Esophagus squamous epithelium (tissue), 5 donors: ENCODE results near the gene ITGB2. TPM values are rescaled to one million over a fixed set of nuclear protein-coding genes. Genes with fewer than 3 reads are reported as not detected.

Experiments
- DNase-seq: peaks from one replicate; lab custom pipeline; 2025; lab: John Stamatoyannopoulos, UW
- H3K27ac ChIP-seq, 4 donors: fragments of 200-600 bp; sonication (generic); one replicate each; pipeline ENCODE4 v1.5.1; 2016 to 2019; ENCODE audit warnings: mild to moderate bottlenecking in 1 of 4
- H3K27me3 ChIP-seq, 4 donors: fragments of 200-600 bp; sonication (generic); 1 replicate in 3 of 4; 2 replicates in 1 of 4; pipeline versions ENCODE4 v1.5.1 to v1.6.0; 2017 to 2021; ENCODE audit warnings: antibody characterized with exemption in 1 of 4
- H3K36me3 ChIP-seq, 3 donors: fragments of 200-600 bp; sonication (generic); one replicate each; pipeline ENCODE4 v1.5.1; 2016 to 2019
- H3K4me1 ChIP-seq, 3 donors: fragments of 200-600 bp; sonication (generic); one replicate each; pipeline ENCODE4 v1.5.1; 2017 to 2019
- H3K4me3 ChIP-seq, 4 donors: fragments of 200-600 bp; sonication (generic); 1 replicate in 3 of 4; 2 replicates in 1 of 4; pipeline ENCODE4 v1.5.1; 2016 to 2019; ENCODE audit warnings: mild to moderate bottlenecking in 2 of 4, moderate library complexity in 1 of 4
- H3K9me3 ChIP-seq, 3 donors: fragments of 200-600 bp; sonication (generic); one replicate each; pipeline ENCODE4 v1.5.1; 2016 to 2019
- POLR2A ChIP-seq, 4 donors: fragments of 450-650 bp; IDR thresholded peaks; one replicate each; pipeline ENCODE4 v1.6.1; 2017; ENCODE audit warnings: antibody characterized with exemption in 4 of 4, mild to moderate bottlenecking in 4 of 4, moderate library complexity in 3 of 4
- WGBS, 2 donors: methylation state at CpG; one replicate each; pipeline ENCODE4 v1.1.5; 2018; 5-methylcytosine and 5-hydroxymethylcytosine counted together
- intact Hi-C: fragments of 100-400 bp; cut with DNase I; formaldehyde crosslinking; loops from one replicate; pipeline ENCODE4 v1.15.0; 2022
- total RNA-seq, 4 donors: library from RNA; depleted of rRNA; stranded (reverse); fragments of >200 nt; gene quantifications; one replicate each; pipeline ENCODE4 v1.1.0, GENCODE V29; 2016
- TF ChIP-seq, protein P1 (sequence below), 6 experiments: fragments of 450-650 bp in 4 of 6; fragments of 200-600 bp in 2 of 6; sonication (generic) in 2 of 6; IDR thresholded peaks; one replicate each; pipeline ENCODE4 v1.5.1; 2016 to 2019; ENCODE audit warnings: antibody characterized with exemption in 6 of 6, mild to moderate bottlenecking in 4 of 6, moderate library complexity in 4 of 6
- donor health status: DM: yes; HTN: yes; CAD: no.

ITGB2 gene
- total RNA-seq, 4 donors from 2014 or later = 6.6 to 47.1 (median 18.5) TPM

DNA sequence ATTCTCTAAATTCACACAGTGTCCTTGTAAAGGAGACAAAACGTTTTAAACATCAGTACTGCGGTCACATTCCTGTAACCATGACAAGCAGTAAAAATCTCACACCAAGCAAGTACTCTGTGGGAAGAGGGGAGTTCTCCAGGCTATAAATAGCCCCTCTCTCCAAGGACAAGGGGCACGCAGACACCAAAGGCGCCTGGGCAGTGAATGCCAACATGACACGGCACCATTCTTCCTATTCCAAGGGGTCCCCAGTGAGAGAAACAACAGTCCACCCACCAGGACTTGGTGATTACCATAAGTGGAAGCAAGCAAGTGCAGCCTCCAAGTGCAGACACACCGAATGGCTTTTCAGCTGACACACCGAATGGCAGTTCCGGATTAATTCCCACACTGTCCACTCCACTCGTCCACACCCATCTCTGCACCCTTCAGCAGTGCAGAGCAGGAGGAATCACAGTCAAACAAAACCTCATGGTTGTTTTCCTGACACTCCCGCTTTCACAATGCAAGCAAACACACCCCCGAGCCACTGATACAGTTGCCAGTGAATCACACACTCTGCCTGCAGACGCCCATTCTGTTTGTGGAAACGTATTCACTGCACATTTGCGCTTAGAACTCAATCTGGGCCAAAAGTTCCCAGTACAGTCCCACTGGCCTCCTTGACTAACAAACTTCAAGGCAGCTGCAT lies 49.0 kb downstream of the ITGB2 start:
- Histone ChIP-seq H3K27me3 (no peaks in the 10 kb centered on the region), H3K36me3 (peaks cover 0 to 2% (median 0%) of the 10 kb centered on the region in 3 donors), H3K4me1 (peaks cover 32 to 92% (median 51%) of the 10 kb centered on the region in 3 donors), H3K27ac (peak overlapping the region; percentile 95 to 97 (median 96)), H3K9me3 (no peaks in the 10 kb centered on the region), H3K4me3 (peak overlapping the region; percentile 87 to 96 (median 92))
- DNase-seq = no peak
- intact Hi-C loops = loop anchor here (5.0 kb wide), 1 partner anchor 69 kb away; the partner anchor contains the start of gene UBE2G2
- WGBS, 2 donors = 12 to 23% methylated on average over 12 to 13 of the region's 14 CpGs
- no peak for TF ChIP-seq POLR2A (IDR thresholded peaks at IDR 0.05)
- TF ChIP-seq, protein P1, sequence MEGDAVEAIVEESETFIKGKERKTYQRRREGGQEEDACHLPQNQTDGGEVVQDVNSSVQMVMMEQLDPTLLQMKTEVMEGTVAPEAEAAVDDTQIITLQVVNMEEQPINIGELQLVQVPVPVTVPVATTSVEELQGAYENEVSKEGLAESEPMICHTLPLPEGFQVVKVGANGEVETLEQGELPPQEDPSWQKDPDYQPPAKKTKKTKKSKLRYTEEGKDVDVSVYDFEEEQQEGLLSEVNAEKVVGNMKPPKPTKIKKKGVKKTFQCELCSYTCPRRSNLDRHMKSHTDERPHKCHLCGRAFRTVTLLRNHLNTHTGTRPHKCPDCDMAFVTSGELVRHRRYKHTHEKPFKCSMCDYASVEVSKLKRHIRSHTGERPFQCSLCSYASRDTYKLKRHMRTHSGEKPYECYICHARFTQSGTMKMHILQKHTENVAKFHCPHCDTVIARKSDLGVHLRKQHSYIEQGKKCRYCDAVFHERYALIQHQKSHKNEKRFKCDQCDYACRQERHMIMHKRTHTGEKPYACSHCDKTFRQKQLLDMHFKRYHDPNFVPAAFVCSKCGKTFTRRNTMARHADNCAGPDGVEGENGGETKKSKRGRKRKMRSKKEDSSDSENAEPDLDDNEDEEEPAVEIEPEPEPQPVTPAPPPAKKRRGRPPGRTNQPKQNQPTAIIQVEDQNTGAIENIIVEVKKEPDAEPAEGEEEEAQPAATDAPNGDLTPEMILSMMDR (IDR thresholded peaks at IDR 0.05) = no peak

DNA sequence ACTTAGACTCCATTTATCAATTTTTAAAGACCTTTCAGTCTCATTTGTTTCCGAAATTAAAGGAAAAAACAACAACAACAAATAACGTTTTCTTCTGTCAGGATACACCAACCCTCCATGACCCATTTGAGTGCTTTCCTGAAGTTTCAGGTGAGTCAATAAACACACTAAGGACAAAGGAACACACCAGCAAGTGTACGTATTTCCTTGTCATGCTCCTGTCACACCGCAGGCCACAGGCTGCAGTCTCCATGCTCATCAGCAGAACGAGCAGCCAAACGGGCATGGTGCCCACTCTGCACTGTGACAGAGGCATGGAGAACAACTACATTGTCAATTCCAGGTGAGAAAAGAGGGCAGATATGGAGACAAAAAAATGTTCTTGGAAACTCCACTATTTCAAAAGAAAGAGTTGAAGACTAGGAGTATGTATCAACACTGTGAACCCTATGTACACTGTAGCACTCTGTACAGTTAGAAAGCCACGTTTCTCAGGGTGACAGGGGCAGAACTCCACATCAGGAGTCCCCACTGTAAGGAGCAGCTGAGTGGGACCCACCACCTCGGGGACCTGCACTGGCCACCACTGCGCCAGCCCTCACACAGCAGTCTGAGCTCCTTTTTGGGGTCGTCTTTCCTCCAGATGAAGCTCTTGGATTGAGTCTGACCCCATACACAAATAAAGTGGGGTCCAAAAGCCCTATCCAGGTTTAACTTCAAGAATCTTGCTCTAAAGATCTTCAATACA lies 49.8 kb downstream of the ITGB2 start:
- intact Hi-C loops = loop anchor here (5.0 kb wide), 1 partner anchor 69 kb away; the partner anchor contains the start of gene UBE2G2

DNA sequence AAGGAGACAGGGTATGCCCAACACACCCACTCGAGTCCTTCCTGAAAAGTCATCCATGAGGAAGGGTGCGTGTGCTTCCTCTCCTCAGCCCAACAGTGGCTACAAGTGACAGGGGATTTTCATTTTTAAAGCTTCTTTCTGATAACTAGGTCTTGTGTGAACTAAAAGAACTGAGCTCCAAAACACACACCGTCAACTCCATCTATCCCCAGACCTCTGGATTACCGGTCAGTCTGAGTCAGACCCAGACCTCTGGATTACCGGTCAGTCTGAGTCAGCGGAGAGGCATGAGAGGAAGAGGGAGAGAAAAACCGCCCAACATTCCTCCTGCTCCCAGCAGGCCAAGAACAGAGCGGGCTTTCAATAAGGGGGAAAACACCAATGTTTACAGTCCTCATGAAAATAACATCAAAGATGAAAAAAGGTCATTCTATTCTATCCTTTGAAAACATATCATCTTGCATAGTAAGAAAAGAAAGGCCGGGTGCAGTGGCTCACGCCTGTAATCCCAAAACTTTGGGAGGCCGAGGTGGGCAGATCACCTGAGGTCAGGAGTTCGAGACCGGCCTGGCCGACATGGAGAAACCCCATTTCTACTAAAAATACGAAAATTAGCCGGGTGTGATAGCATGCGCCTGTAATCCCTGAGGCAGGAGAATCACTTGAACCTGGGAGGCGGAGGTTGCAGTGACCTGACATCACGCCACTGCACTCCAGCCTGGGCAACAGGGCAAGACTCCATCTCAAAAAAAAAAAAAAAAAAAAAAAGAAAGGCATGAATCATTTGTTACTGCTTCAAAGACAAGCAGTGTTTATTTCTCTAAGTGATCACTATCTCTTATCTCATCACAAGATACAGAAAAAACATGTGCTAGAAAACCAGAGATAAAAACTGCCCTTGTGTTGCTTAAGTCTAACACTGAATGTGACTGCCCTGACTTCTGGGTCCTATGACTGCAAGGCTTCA lies 50.6 kb downstream of the ITGB2 start:
- no peak for TF ChIP-seq POLR2A (IDR thresholded peaks at IDR 0.05)
- TF ChIP-seq, protein P1 (IDR thresholded peaks at IDR 0.05) = no peak
- Histone ChIP-seq H3K27me3 (no peaks in the 10 kb centered on the region), H3K27ac (peak overlapping the region; percentile 95 to 97 (median 96)), H3K4me3 (peak overlapping the region in 1 of 4 donors; percentile 96), H3K9me3 (no peaks in the 10 kb centered on the region), H3K36me3 (peaks cover under 1 to 12% (median 4%) of the 10 kb centered on the region in 3 donors), H3K4me1 (peaks cover 29 to 91% (median 48%) of the 10 kb centered on the region in 3 donors)
- WGBS, 2 donors = 65 to 78% methylated on average over 18 to 19 of the region's 19 CpGs
- intact Hi-C loops = loop anchor here (5.0 kb wide), 1 partner anchor 68 kb away; the partner anchor contains the start of gene UBE2G2
- DNase-seq = no peak

More for the DNA sequence above, 49.8 kb downstream of the ITGB2 start:
- H3K4me3 ChIP-seq = peak overlapping the region in 2 of 4 donors; percentile 88 to 96
- peaks cover 32 to 92% (median 54%) of the 10 kb centered on the region in 3 donors for H3K4me1 ChIP-seq
- no peaks in the 10 kb centered on the region for H3K27me3 ChIP-seq
- H3K36me3 ChIP-seq = peaks cover 0 to 4% (median 0%) of the 10 kb centered on the region in 3 donors
- no peak for DNase-seq
- 56% methylated on average over 10 of the region's 10 CpGs for WGBS, 2 donors
- TF ChIP-seq, protein P1 (IDR thresholded peaks at IDR 0.05) = no peak
- TF ChIP-seq POLR2A (IDR thresholded peaks at IDR 0.05) = no peak
- no peaks in the 10 kb centered on the region for H3K9me3 ChIP-seq
- peak overlapping the region; percentile 95 to 97 (median 96) for H3K27ac ChIP-seq

DNA sequence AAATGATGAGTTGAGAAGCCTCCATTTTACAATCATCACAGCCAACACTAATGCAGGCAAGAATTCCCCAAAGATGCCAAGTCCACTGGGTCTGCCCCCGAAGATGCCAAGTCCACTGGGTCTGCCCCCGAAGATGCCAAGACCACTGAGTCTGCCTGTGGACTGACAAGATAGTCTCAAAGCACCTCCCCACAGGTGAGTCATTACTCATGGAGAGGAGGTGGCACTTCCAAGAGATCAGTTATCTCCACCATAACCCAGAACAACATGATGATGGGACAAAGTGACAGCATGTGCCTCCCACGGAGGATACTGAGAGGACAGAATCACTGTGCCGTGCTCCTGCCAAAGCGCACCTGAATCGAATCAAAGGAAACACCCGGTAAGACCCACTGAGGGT lies 52.0 kb downstream of the ITGB2 start:
- intact Hi-C loops = no loop called here
- no peak for DNase-seq
- no peak for TF ChIP-seq POLR2A (IDR thresholded peaks at IDR 0.05)
- TF ChIP-seq, protein P1 (IDR thresholded peaks at IDR 0.05) = no peak
- Histone ChIP-seq H3K27me3 (no peaks in the 10 kb centered on the region), H3K36me3 (peaks cover 13 to 26% (median 13%) of the 10 kb centered on the region in 3 donors), H3K9me3 (no peaks in the 10 kb centered on the region), H3K4me3 (no peak overlapping the region), H3K27ac (peak overlapping the region in 3 of 4 donors; percentile 84 to 97 (median 95)), H3K4me1 (peaks cover 25 to 78% (median 48%) of the 10 kb centered on the region in 3 donors)
- 86 to 90% methylated on average over 6 to 7 of the region's 7 CpGs for WGBS, 2 donors
